Type B pancreatic cell (in vitro differentiated cells): ENCODE data around the gene OLIG1. TPM values are rescaled to one million over a fixed set of nuclear protein-coding genes. Genes with fewer than 3 reads are reported as not detected.
A peak's percentile ranks its signal among the peaks of the same experiment; 100 is the strongest.

Source experiments
- DNase-seq: peaks from one replicate; pipeline ENCODE4 v3.0.0; 2021; ENCODE audit warnings: mixed read lengths; ENCODE audit not compliant: unreplicated experiment; ENCODE audit errors: extremely low spot score
- H3K27ac Mint-ChIP-seq: 2 replicates; pipeline ENCODE4 v1.8.0; 2021; ENCODE audit warnings: mild to moderate bottlenecking, mixed read lengths
- H3K27me3 Mint-ChIP-seq: 2 replicates; pipeline ENCODE4 v1.8.0; 2021; ENCODE audit warnings: mixed read lengths
- H3K36me3 Mint-ChIP-seq: 2 replicates; pipeline ENCODE4 v1.8.0; 2021; ENCODE audit warnings: mixed read lengths
- H3K4me1 Mint-ChIP-seq: one replicate; pipeline ENCODE4 v1.8.0; 2021; ENCODE audit warnings: mixed read lengths; ENCODE audit not compliant: unreplicated experiment
- H3K4me3 Mint-ChIP-seq: 2 replicates; pipeline ENCODE4 v1.8.0; 2021; ENCODE audit warnings: mild to moderate bottlenecking, mixed read lengths
- H3K9me3 Mint-ChIP-seq: 2 replicates; pipeline ENCODE4 v1.8.0; 2021; ENCODE audit warnings: mixed read lengths
- CTCF ChIP-seq: fragments of 200-600 bp; sonication (generic); conservative IDR thresholded peaks from 2 replicates; pipeline ENCODE4 v1.5.0; 2021; ENCODE audit warnings: antibody characterized with exemption, mild to moderate bottlenecking
- total RNA-seq: library from RNA; stranded (reverse); gene quantifications from 2 replicates; pipeline ENCODE4 v1.2.1, GENCODE V29; 2021; ENCODE audit warnings: low replicate concordance

Gene OLIG1
- total RNA-seq, 1 donor from 2014 or later, result 2.8 TPM

- H3K4me3 Mint-ChIP-seq, result peak overlapping the region; percentile 54
- no peaks in the 10 kb centered on the region for H3K36me3 Mint-ChIP-seq
- no peaks in the 10 kb centered on the region for H3K9me3 Mint-ChIP-seq
- TF ChIP-seq CTCF, result no peak
- peaks cover 25% of the 10 kb centered on the region for H3K4me1 Mint-ChIP-seq
- no peak overlapping the region for H3K27ac Mint-ChIP-seq
- H3K27me3 Mint-ChIP-seq, result peaks cover 89% of the 10 kb centered on the region
- DNase-seq, result no peak
These were observed 39.8 kb downstream of the OLIG1 start for GRCh38 chr21:33109574-33110339.

GRCh38 chr21:33110340-33110715 lies 40.4 kb downstream of the OLIG1 start:
- no peak overlapping the region for H3K27ac Mint-ChIP-seq
- no peaks in the 10 kb centered on the region for H3K9me3 Mint-ChIP-seq
- H3K4me3 Mint-ChIP-seq, result no peak overlapping the region
- DNase-seq, result no peak
- H3K4me1 Mint-ChIP-seq, result peaks cover 25% of the 10 kb centered on the region
- H3K36me3 Mint-ChIP-seq, result no peaks in the 10 kb centered on the region
- TF ChIP-seq CTCF, result no peak
- peaks cover 88% of the 10 kb centered on the region for H3K27me3 Mint-ChIP-seq

GRCh38 chr21:33111577-33111976 lies 41.6 kb downstream of the OLIG1 start:
- peaks cover 25% of the 10 kb centered on the region for H3K4me1 Mint-ChIP-seq
- H3K36me3 Mint-ChIP-seq, result no peaks in the 10 kb centered on the region
- H3K4me3 Mint-ChIP-seq, result no peak overlapping the region
- H3K27ac Mint-ChIP-seq, result no peak overlapping the region
- no peaks in the 10 kb centered on the region for H3K9me3 Mint-ChIP-seq
- TF ChIP-seq CTCF, result no peak
- peaks cover 89% of the 10 kb centered on the region for H3K27me3 Mint-ChIP-seq
- no peak for DNase-seq

GRCh38 chr21:33112151-33112550 lies 42.2 kb downstream of the OLIG1 start:
- no peak for TF ChIP-seq CTCF
- DNase-seq, result no peak
- H3K36me3 Mint-ChIP-seq, result no peaks in the 10 kb centered on the region
- H3K27me3 Mint-ChIP-seq, result peaks cover 89% of the 10 kb centered on the region
- no peaks in the 10 kb centered on the region for H3K9me3 Mint-ChIP-seq
- H3K4me1 Mint-ChIP-seq, result peaks cover 25% of the 10 kb centered on the region
- no peak overlapping the region for H3K4me3 Mint-ChIP-seq
- H3K27ac Mint-ChIP-seq, result no peak overlapping the region

GRCh38 chr21:33112681-33113080 lies 42.7 kb downstream of the OLIG1 start:
- no peak for DNase-seq
- Mint-ChIP-seq H3K4me3 (peak overlapping the region; percentile 23), H3K9me3 (no peaks in the 10 kb centered on the region), H3K36me3 (no peaks in the 10 kb centered on the region), H3K27ac (no peak overlapping the region), H3K27me3 (peaks cover 94% of the 10 kb centered on the region), H3K4me1 (peaks cover 25% of the 10 kb centered on the region)
- no peak for TF ChIP-seq CTCF
